IMR-90 (cell line): Measurements from ENCODE around the gene CLEC4D.

Experiments
- CEBPB ChIP-seq: IDR thresholded peaks from 2 replicates; pipeline ENCODE4 v1.6.1; 2012; ENCODE audit warnings: low read depth, low read length, improper control_type of control experiment
- CHD1 ChIP-seq: IDR thresholded peaks from 2 replicates; pipeline ENCODE4 v1.6.1; 2012; ENCODE audit warnings: low read depth, low read length, improper control_type of control experiment
- FOS ChIP-seq: fragments of 150-350 bp; IDR thresholded peaks from 2 replicates; pipeline ENCODE4 v1.6.1; 2016; ENCODE audit warnings: low read depth, low read length
- MAFK ChIP-seq: IDR thresholded peaks from 2 replicates; pipeline ENCODE4 v1.6.1; 2012; ENCODE audit warnings: low read depth, low read length, improper control_type of control experiment
- MAZ ChIP-seq: IDR thresholded peaks from 2 replicates; pipeline ENCODE4 v1.6.1; 2012; ENCODE audit warnings: low read depth, mild to moderate bottlenecking, low read length, improper control_type of control experiment, moderate library complexity, borderline replicate concordance
- POLR2A ChIP-seq: IDR thresholded peaks from 2 replicates; pipeline ENCODE4 v1.6.1; 2012; ENCODE audit warnings: mild to moderate bottlenecking, low read depth, low read length
- SMC3 ChIP-seq: fragments of 150-350 bp; IDR thresholded peaks from 2 replicates; pipeline ENCODE4 v1.6.1; 2016; ENCODE audit warnings: low read depth, mild to moderate bottlenecking, antibody characterized with exemption, low read length, moderate library complexity
- TF ChIP-seq, protein P1 (sequence below): conservative IDR thresholded peaks from 2 replicates; pipeline ENCODE4 v1.5.1; 2012; ENCODE audit warnings: mild to moderate bottlenecking, low read depth, low read length, improper control_type of control experiment
- TF ChIP-seq, protein P2 (sequence below): fragments of 150-350 bp; IDR thresholded peaks from 2 replicates; pipeline ENCODE4 v1.6.1; 2017; ENCODE audit warnings: mild to moderate bottlenecking, antibody characterized with exemption, low read length, low read depth

DNA sequence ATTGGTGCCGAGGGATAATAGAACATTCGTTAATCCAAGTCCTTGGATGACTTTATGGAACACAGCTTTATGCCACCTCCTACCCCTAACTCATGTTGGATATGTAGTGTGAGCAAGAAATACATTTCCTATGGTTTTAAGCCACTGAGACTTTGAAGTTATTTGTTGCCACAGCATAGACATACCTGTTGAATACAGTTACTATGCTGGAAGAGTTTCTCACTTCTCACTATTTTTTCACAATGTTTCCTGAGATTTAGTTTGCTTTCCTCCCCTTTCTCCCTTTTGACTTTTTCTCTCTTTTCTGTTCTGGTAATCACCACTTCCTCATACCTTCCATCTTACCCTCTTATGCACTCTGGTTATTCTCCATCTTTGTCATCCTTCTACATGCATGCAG lies 34.9 kb downstream of the CLEC4D start:
- TF ChIP-seq, protein P1, sequence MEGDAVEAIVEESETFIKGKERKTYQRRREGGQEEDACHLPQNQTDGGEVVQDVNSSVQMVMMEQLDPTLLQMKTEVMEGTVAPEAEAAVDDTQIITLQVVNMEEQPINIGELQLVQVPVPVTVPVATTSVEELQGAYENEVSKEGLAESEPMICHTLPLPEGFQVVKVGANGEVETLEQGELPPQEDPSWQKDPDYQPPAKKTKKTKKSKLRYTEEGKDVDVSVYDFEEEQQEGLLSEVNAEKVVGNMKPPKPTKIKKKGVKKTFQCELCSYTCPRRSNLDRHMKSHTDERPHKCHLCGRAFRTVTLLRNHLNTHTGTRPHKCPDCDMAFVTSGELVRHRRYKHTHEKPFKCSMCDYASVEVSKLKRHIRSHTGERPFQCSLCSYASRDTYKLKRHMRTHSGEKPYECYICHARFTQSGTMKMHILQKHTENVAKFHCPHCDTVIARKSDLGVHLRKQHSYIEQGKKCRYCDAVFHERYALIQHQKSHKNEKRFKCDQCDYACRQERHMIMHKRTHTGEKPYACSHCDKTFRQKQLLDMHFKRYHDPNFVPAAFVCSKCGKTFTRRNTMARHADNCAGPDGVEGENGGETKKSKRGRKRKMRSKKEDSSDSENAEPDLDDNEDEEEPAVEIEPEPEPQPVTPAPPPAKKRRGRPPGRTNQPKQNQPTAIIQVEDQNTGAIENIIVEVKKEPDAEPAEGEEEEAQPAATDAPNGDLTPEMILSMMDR = no peak
- no peak for TF ChIP-seq CHD1
- no peak for TF ChIP-seq POLR2A
- TF ChIP-seq SMC3 = no peak
- no peak for TF ChIP-seq MAFK
- TF ChIP-seq CEBPB = no peak
- TF ChIP-seq, protein P2, sequence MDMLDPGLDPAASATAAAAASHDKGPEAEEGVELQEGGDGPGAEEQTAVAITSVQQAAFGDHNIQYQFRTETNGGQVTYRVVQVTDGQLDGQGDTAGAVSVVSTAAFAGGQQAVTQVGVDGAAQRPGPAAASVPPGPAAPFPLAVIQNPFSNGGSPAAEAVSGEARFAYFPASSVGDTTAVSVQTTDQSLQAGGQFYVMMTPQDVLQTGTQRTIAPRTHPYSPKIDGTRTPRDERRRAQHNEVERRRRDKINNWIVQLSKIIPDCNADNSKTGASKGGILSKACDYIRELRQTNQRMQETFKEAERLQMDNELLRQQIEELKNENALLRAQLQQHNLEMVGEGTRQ = no peak
- TF ChIP-seq FOS = no peak
- no peak for TF ChIP-seq MAZ
